K562 (cell line): ENCODE measurements around the gene C19orf44. TPM values are rescaled to one million over a fixed set of nuclear protein-coding genes. Genes with fewer than 3 reads are reported as not detected.

Experiments used
- ATAC-seq: fragments of 200-7000 bp; cut with Tn5 transposase; 3 replicates; pipeline ENCODE4 v1.9.1; 2020; ENCODE audit warnings: moderate library complexity
- BruUV-seq: library from RNA; stranded (reverse); fragments of 400-500 nt; replicated peaks from 2 replicates; lab custom pipeline; 2021; lab: Mats Ljungman, UMichigan
- CTCF ChIA-PET: fragments of 300-600 bp; formaldehyde crosslinking; extraction: SDS; loops from one replicate; lab custom pipeline; 2021; ENCODE audit warnings: low intra/inter-chr PET ratio; lab: Yijun Ruan, JAX
- POLR2A ChIA-PET: fragments of 300-600, 350-650 bp; sonication (Branson Sonifier 250); formaldehyde crosslinking; extraction: SDS; loops from one replicate; lab custom pipeline; 2021; ENCODE audit warnings: antibody characterized with exemption, inconsistent platforms; lab: Yijun Ruan, JAX
- DNase-seq, 4 experiments: peaks; one replicate each; pipeline versions ENCODE4 v3.0.0 to v3.0.0-alpha.2; 2011 to 2018; ENCODE audit warnings: low spot score in 3 of 4, mixed read lengths in 3 of 4; ENCODE audit errors: extremely low read depth in 1 of 4
- FAIRE-seq: peaks from 2 replicates; lab custom pipeline; 2011; peaks lifted over from hg19 to GRCh38; lab: Jason Lieb, UNC
- H2AFZ ChIP-seq: 2 replicates; pipeline ENCODE4 v1.6.0; 2011; ENCODE audit warnings: low read depth, low read length, control low read depth, inconsistent platforms
- H3K27ac ChIP-seq: fragments of 200-600 bp; 3 replicates; pipeline ENCODE4 v1.8.0; 2011; ENCODE audit warnings: low read depth, mild to moderate bottlenecking, control low read depth, inconsistent platforms, low read length, moderate library complexity, mixed read lengths; ENCODE audit errors: extremely low read depth
- H3K27me3 ChIP-seq, 2 experiments: fragments of 300-600 bp in 1 of 2; 2 replicates in 1 of 2; 3 replicates in 1 of 2; pipeline versions ENCODE4 v1.6.0 to v1.8.0; 2011; ENCODE audit warnings: inconsistent platforms in 2 of 2, low read length in 2 of 2, mild to moderate bottlenecking in 1 of 2, mixed read lengths in 1 of 2, moderate library complexity in 1 of 2; ENCODE audit not compliant: control insufficient read depth in 2 of 2, insufficient read depth in 2 of 2
- H3K36me3 ChIP-seq: fragments of 300-600 bp; 3 replicates; pipeline ENCODE4 v1.8.0; 2011; ENCODE audit warnings: mild to moderate bottlenecking, low read length, inconsistent platforms; ENCODE audit not compliant: control insufficient read depth, insufficient read depth
- H3K4me1 ChIP-seq, 2 experiments: fragments of 200-600 bp in 1 of 2; replicated peaks in 1 of 2; 2 replicates in 1 of 2; 3 replicates in 1 of 2; pipeline versions ENCODE4 v1.5.1 to v1.8.0; 2011; ENCODE audit warnings: inconsistent platforms in 2 of 2, low read length in 2 of 2, mild to moderate bottlenecking in 1 of 2, mixed read lengths in 1 of 2, moderate library complexity in 1 of 2; ENCODE audit not compliant: control insufficient read depth in 2 of 2, insufficient read depth in 2 of 2
- H3K4me2 ChIP-seq: 2 replicates; pipeline ENCODE4 v1.6.1; 2011; ENCODE audit warnings: low read length, control low read depth, inconsistent platforms, mixed read lengths; ENCODE audit not compliant: insufficient read depth
- H3K4me3 ChIP-seq: fragments of 200-600 bp; sonication (generic), shearing (Covaris generic); 2 replicates; pipeline ENCODE4 v1.5.1; 2016; ENCODE audit warnings: control low read depth, inconsistent platforms
- H3K79me2 ChIP-seq: fragments of 200-600 bp; 3 replicates; pipeline ENCODE4 v1.8.0; 2011; ENCODE audit warnings: low read length, inconsistent platforms; ENCODE audit not compliant: control insufficient read depth, insufficient read depth
- H3K9ac ChIP-seq, 2 experiments: 2 replicates each; pipeline versions ENCODE4 v1.6.0 to v1.6.1; 2011; ENCODE audit warnings: low read depth in 2 of 2, low read length in 2 of 2, control low read depth in 1 of 2, inconsistent platforms in 1 of 2, mild to moderate bottlenecking in 1 of 2, mixed read lengths in 1 of 2; ENCODE audit not compliant: insufficient read depth in 1 of 2
- H3K9me1 ChIP-seq: one replicate; pipeline ENCODE4 v1.6.0; 2011; ENCODE audit warnings: inconsistent platforms, mild to moderate bottlenecking, low read length, moderate library complexity; ENCODE audit not compliant: control insufficient read depth, insufficient read depth
- H3K9me3 ChIP-seq: replicated peaks from 2 replicates; pipeline ENCODE4 v1.5.1; 2011; ENCODE audit warnings: low read depth, low read length, inconsistent platforms; ENCODE audit not compliant: control insufficient read depth, insufficient read depth
- H4K20me1 ChIP-seq: replicated peaks from 2 replicates; pipeline ENCODE4 v1.6.1; 2011; ENCODE audit warnings: low read length, inconsistent platforms, mixed read lengths; ENCODE audit not compliant: control insufficient read depth, insufficient read depth
- ARHGAP35 ChIP-seq: fragments of 450-650 bp; IDR thresholded peaks from 2 replicates; pipeline ENCODE4 v1.6.1; 2018; ENCODE audit not compliant: partially characterized antibody
- BRCA1 ChIP-seq, 2 experiments: fragments of 450-650 bp in 1 of 2; sonication (generic) in 1 of 2; formaldehyde crosslinking in 1 of 2; IDR thresholded peaks; 2 replicates each; pipeline versions ENCODE4 v1.5.0 to v1.6.1; 2017 to 2020; ENCODE audit warnings: mild to moderate bottlenecking in 1 of 2, missing genetic modification reagents in 1 of 2
- ETS2 ChIP-seq: IDR thresholded peaks from 2 replicates; pipeline ENCODE4 v1.6.1; 2016; ENCODE audit warnings: borderline replicate concordance, missing genetic modification characterization, mild to moderate bottlenecking, moderate library complexity, missing compliant biosample characterization; ENCODE audit not compliant: poor library complexity, severe bottlenecking
- HNRNPK ChIP-seq: fragments of 200-400 bp; formaldehyde crosslinking; IDR thresholded peaks from one replicate; pipeline ENCODE4 v1.6.1; 2018; ENCODE audit warnings: mild to moderate bottlenecking, low read depth, low read length; ENCODE audit not compliant: poor library complexity, severe bottlenecking
- HOXB6 ChIP-seq: fragments of 250-450 bp; sonication (Bioruptor Pico); IDR thresholded peaks from 2 replicates; pipeline ENCODE4 v1.5.1; 2022; ENCODE audit warnings: mild to moderate bottlenecking, borderline replicate concordance
- NBN ChIP-seq: fragments of 450-650 bp; IDR thresholded peaks from 2 replicates; pipeline ENCODE4 v1.6.1; 2016; ENCODE audit warnings: low read depth, mild to moderate bottlenecking
- SP1 ChIP-seq: sonication (generic); formaldehyde crosslinking; IDR thresholded peaks from 2 replicates; pipeline ENCODE4 v1.8.1; 2022; ENCODE audit warnings: mild to moderate bottlenecking, missing genetic modification reagents
- TOE1 ChIP-seq, 2 experiments: fragments of 450-650 bp in 1 of 2; sonication (generic) in 1 of 2; formaldehyde crosslinking in 1 of 2; IDR thresholded peaks; 2 replicates each; pipeline versions ENCODE4 v1.7.1 to v1.8.0; 2016 to 2022; ENCODE audit warnings: borderline replicate concordance in 2 of 2, mild to moderate bottlenecking in 2 of 2, antibody characterized with exemption in 1 of 2, inconsistent platforms in 1 of 2, low read depth in 1 of 2, missing genetic modification reagents in 1 of 2, moderate library complexity in 1 of 2
- ZNF184 ChIP-seq: sonication (generic); formaldehyde crosslinking; IDR thresholded peaks from 2 replicates; pipeline ENCODE4 v1.5.0; 2020; ENCODE audit warnings: missing genetic modification reagents
- ZNF507 ChIP-seq: conservative IDR thresholded peaks from 2 replicates; pipeline ENCODE4 v1.6.1; 2017; ENCODE audit warnings: missing genetic modification characterization, missing compliant biosample characterization
- WGBS: fragments of 100-300 bp; shearing (Covaris generic); methylation state at CpG from one replicate; pipeline ENCODE4 v1.1.6; 2016; ENCODE audit warnings: low coverage, mixed read lengths; ENCODE audit not compliant: insufficient coverage; ENCODE audit errors: missing lambda C conversion rate; 5-methylcytosine and 5-hydroxymethylcytosine counted together
- in situ Hi-C: fragments of 300-500 bp; cut with MboI; formaldehyde crosslinking; loops from 4 replicates; pipeline ENCODE4 v1.15.0; 2018; ENCODE audit warnings: inconsistent platforms, mixed read lengths
- intact Hi-C: fragments of 100-400 bp; cut with micrococcal nuclease; formaldehyde crosslinking; loops from 2 replicates; pipeline ENCODE4 v1.14.2; 2022
- polyA plus RNA-seq, 8 experiments: library from polyadenylated mRNA; depleted of rRNA in 4 of 8; stranded (reverse) in 5 of 8; unstranded in 3 of 8; fragments of >200 nt; fragmentation: Nextera tagmentation in 2 of 8; fragmentation: Illumina TruSeq in 1 of 8; extraction: Ambion mirVana in 2 of 8; extraction: Trizol in 1 of 8; gene quantifications; 2 replicates each; pipeline versions ENCODE4 v1.2.1 to v1.2.3, GENCODE V29; 2011 to 2014; ENCODE audit warnings: inconsistent platforms in 1 of 8, missing spikeins in 1 of 8
- total RNA-seq, 7 experiments: library from RNA; depleted of rRNA in 6 of 7; stranded (reverse); fragments of >200 nt in 6 of 7; fragmentation: Illumina TruSeq in 2 of 7; extraction: Trizol in 2 of 7; gene quantifications; 2 replicates each; pipeline versions ENCODE4 v1.2.1 to v1.2.3, GENCODE V29; 2011 to 2021; ENCODE audit warnings: low replicate concordance in 1 of 7
- TF ChIP-seq, protein P1 (sequence below): fragments of 450-650 bp; formaldehyde crosslinking; IDR thresholded peaks from 2 replicates; pipeline ENCODE4 v1.4.0; 2020; ENCODE audit warnings: mild to moderate bottlenecking
- TF ChIP-seq, protein P2 (sequence below): conservative IDR thresholded peaks from 2 replicates; pipeline ENCODE4 v1.6.1; 2011; ENCODE audit warnings: low read depth, mild to moderate bottlenecking, low read length; ENCODE audit not compliant: control insufficient read depth

Gene C19orf44
- total and polyA plus RNA-seq, 9 of the 15 experiments (the other 6 are each of a cell fraction or from before 2014, with no cell fraction given), result 0.41 to 7.7 (median 3.5) TPM

DNA sequence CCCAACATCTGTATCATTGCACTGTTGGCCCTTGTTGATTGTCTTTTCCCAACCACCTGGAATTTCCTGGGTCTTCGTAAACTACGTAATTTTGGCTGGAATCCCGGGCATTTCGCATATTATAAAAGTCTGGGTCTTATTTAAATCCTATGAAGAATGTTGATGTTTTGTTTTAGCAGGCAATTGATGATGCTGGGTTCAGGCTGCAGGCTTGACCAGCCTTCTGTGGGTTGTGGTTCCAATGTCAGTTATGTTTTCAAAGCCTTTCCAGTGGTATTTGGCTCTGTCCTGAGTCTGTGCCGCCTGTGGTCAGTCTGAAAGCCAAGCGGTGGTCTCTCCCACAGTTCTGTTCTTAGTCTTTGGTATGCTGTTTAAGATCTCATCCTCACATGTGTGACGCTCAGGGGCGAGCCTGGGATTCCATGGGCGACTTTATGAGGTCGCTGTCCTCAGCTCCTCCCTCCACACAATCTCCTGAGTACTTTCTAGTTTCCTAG lies 63.6 kb downstream of the C19orf44 start:
- intact Hi-C loops (no loop called here), in situ Hi-C loops (no loop called here)
- Histone ChIP-seq H4K20me1 (no peaks in the 10 kb centered on the region), H3K9me1 (no peaks in the 10 kb centered on the region), H2AFZ (no peak overlapping the region), H3K27me3 (no peaks in the 10 kb centered on the region), H3K9ac (no peak overlapping the region), H3K4me3 (no peak overlapping the region), H3K4me1 (peaks cover 6 to 16% of the 10 kb centered on the region in 2 experiments; a peak in 3 of 5 replicates), H3K79me2 (peaks cover 5% of the 10 kb centered on the region; the same call in 2 of the 3 replicates), H3K4me2 (no peak overlapping the region), H3K27ac (no peak overlapping the region; the same call in 2 of the 3 replicates), H3K36me3 (peaks cover 70% of the 10 kb centered on the region), H3K9me3 (no peaks in the 10 kb centered on the region)
- ATAC-seq (no peak), FAIRE-seq (no peak), DNase-seq (no peak)
- 96% methylated on average over 10 of the region's 10 CpGs for WGBS
- ChIA-PET POLR2A (interaction anchor here (2.1 kb wide), 1 partner anchor 17 kb away, joined by 6 read pairs; no protein-coding TSS in a partner anchor), CTCF (no interaction called here)
- no peak for TF ChIP-seq ZNF507
- no TSS peak for BruUV-seq

DNA sequence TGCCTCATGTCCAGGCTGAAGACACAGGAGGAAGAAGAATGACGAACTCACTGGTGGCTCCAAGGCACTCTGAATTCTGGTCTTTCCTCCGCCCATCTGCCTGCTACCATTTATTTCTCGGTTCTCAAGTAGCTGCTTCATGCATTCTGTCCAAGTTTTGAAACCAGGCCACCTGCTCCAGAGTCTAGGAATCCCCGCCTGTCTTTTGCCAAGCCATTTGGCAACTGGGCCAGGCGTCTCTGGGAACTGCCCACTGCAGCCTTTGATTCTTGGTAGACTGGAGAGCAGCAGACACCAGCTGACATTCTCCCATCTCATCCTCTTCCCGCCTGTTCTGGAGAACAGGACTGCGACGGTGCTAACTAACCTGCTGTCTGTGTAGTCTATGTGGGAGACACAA lies 65.2 kb downstream of the C19orf44 start:
- in situ Hi-C loops, result no loop called here
- DNase-seq (peak in 1 of 4 experiments; percentile 4), ATAC-seq (no peak), FAIRE-seq (no peak)
- Histone ChIP-seq H3K4me3 (no peak overlapping the region), H3K9me1 (no peaks in the 10 kb centered on the region), H3K4me1 (peaks cover 6 to 16% of the 10 kb centered on the region in 2 experiments; a peak in 3 of 5 replicates), H3K27me3 (no peaks in the 10 kb centered on the region), H3K79me2 (peaks cover 5% of the 10 kb centered on the region; the same call in 2 of the 3 replicates), H2AFZ (no peak overlapping the region), H3K9ac (peak overlapping the region in 1 of 2 experiments; percentile 6; a peak in 1 of 4 replicates), H3K27ac (peak overlapping the region; percentile 2; the same call in 1 of the 3 replicates), H3K9me3 (no peaks in the 10 kb centered on the region), H3K36me3 (peaks cover 67% of the 10 kb centered on the region), H3K4me2 (no peak overlapping the region), H4K20me1 (no peaks in the 10 kb centered on the region)
- ChIA-PET CTCF (no interaction called here), POLR2A (interaction anchor here (0.6 to 2.1 kb wide), 4 partner anchors 8 to 19 kb away, joined by 3 to 7 read pairs (median 6); partner anchors contain the start of gene SLC35E1)
- intact Hi-C loops, result no loop called here
- 92% methylated on average over 8 of the region's 8 CpGs for WGBS
- BruUV-seq, result no TSS peak
- TF ChIP-seq ARHGAP35, result no peak
- TF ChIP-seq, protein P1, sequence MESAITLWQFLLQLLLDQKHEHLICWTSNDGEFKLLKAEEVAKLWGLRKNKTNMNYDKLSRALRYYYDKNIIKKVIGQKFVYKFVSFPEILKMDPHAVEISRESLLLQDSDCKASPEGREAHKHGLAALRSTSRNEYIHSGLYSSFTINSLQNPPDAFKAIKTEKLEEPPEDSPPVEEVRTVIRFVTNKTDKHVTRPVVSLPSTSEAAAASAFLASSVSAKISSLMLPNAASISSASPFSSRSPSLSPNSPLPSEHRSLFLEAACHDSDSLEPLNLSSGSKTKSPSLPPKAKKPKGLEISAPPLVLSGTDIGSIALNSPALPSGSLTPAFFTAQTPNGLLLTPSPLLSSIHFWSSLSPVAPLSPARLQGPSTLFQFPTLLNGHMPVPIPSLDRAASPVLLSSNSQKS (CRISPR knock-in tag), result no peak
- no peak for TF ChIP-seq HOXB6 (CRISPR knock-in tag)
- TF ChIP-seq, protein P2, sequence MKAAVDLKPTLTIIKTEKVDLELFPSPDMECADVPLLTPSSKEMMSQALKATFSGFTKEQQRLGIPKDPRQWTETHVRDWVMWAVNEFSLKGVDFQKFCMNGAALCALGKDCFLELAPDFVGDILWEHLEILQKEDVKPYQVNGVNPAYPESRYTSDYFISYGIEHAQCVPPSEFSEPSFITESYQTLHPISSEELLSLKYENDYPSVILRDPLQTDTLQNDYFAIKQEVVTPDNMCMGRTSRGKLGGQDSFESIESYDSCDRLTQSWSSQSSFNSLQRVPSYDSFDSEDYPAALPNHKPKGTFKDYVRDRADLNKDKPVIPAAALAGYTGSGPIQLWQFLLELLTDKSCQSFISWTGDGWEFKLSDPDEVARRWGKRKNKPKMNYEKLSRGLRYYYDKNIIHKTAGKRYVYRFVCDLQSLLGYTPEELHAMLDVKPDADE, result no peak
- no peak for TF ChIP-seq ETS2 (tag)
- TF ChIP-seq ZNF184 (CRISPR knock-in tag), result no peak
- no peak for TF ChIP-seq TOE1 (IDR thresholded peaks at IDR 0.05; ENCODE audit: borderline replicate concordance)
- no peak for TF ChIP-seq TOE1 (CRISPR knock-in tag; IDR thresholded peaks at IDR 0.05; ENCODE audit: borderline replicate concordance, low read depth)
- TF ChIP-seq SP1 (CRISPR knock-in tag), result no peak
- no peak for TF ChIP-seq HNRNPK
- no peak for TF ChIP-seq NBN
- TF ChIP-seq BRCA1 (IDR thresholded peaks at IDR 0.05), result no peak
- TF ChIP-seq BRCA1 (CRISPR knock-in tag; IDR thresholded peaks at IDR 0.05), result no peak
